Stimulated activated CD8-positive, alpha-beta memory T cell treated with anti-CD3 and anti-CD28 coated beads, Interleukin-7, amount 100 ng/mL, for 4 hours (primary cell): Measurements from ENCODE around the gene FZD4.
"Not testable (repeated sequence)": the region's sequence is repeated elsewhere in the genome, so short reads cannot be mapped to it uniquely, and the experiment has no call there.

Experiments
- DNase-seq, 2 donors: peaks; one replicate each; pipeline ENCODE4 v3.0.0-alpha.2; 2020; ENCODE audit warnings: low read depth in 2 of 2

The FZD4 gene

DNA sequence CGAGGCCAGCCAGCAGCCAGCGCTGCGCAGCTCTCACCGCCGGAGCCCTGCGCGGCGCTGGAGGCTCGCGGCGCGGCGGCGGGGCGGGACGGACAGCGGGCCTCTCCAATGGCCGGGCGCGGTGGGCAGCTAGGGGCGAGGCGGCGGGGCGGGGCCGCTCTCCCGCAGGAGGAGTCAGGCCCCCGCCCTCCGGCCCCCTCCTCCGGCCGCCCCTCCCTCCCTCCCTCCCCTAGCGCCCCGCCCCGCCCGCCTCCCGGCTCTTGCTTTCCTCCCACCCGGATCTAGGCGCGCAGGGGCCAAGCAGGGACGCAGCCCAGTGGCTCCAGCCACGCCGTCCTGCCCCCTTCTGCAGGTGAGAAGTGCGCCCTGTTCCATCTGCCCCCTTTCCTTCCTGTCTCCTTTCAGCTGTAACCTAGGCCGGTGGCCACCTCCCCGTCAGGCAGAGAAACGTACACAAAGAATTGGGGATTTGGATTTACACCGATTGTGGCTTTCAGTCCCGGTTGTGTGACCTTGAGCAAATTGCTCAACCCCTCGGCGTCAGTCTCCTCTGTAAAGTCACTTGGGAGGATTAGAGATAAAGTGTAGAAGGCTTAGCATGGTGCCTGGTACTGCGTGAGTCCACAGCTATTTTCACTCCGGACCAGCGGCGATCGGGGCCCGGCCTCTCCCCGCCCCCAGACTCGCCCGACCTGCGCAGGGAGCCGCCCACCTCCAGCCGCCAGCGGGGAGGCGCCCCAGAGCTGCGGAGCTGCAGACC is at the start of gene FZD4:
Gene FZD4 (minus strand): TSS at position 35 of the 760 bp plus-strand sequence. CDS start 310 bp downstream, outside the sequence.
- DNase-seq: peak in 1 of 2 donors; percentile 50

DNA sequence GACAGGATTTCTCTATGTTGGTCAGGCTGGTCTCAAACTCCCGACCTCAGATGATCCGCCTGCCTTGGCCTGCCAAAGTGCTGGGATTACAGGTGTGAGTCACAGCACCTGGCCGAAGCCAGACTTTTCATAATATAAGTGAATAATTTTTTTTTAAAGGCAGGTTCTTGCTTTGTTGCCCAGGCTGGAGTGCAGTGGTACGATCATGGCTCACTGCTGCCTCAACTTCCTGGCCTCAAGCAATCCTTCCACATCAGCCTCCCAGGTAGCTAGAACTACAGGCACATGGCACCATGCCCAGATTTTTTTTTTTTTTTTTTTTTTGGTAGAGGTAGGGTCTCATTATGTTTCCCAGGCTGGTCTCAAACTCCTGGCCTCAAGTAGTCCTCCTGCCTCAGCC is 49.1 kb upstream of the FZD4 start:
- not testable (repeated sequence) for DNase-seq

DNA sequence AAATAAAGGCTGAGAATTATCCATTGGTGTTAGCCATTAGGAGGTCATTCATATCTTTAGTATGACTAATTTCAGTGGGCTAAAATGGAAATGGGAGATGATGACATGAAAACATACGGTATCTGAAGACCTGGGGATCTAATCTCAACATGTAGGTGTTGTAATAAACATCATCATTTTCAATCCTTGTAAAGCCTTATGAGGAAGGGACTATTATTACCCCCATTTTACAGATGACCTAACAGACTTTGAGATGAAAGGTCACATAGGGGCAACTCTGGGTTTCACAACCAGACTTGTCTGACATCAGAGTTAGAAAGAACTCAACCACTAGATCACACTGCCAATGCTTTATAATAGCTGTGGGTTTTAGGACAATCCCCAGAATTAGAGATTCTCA is 47.7 kb upstream of the FZD4 start:
- DNase-seq: no peak

DNA sequence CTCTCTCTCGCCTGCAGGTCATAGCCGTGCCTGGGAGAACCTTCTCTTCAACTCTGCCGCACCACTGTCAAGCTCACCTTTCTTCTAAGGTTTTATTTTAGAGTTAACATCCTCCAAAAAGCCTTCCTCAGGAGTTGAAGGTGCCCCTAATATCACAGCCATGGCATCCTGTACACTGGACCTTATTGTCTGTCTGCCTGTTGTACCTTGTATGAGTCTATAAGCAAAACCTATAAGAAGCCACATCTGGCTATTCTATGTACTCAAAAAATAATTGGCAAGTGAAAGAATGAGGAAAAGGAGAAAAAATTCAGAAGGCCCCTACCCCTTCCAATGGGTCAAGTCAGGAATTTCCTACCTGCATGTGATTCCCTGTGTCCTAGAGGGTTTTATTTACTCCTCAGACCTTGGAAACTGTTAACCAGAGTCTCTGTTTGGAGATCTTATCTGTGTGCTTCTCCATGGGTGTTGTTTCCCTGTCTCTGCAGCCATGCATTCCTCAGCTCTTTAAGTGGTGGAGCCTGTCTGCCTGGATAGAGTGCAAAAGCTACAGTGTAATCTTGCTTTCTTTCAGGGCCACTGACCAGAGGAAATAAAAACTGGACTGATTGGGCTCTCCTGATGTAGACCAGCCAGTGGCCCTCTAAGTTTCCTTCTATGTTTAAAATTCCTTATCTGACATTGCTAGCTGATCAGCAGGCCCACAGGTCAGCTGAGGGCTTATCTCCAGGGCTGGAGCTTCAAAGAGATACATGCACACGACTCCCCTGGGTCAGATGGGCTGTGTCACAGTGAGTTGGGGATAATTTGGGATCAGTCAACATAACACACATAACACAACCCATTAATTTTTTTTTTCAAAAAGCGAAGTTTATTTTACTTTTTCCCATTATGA is 44.9 kb upstream of the FZD4 start:
- DNase-seq: no peak

DNA sequence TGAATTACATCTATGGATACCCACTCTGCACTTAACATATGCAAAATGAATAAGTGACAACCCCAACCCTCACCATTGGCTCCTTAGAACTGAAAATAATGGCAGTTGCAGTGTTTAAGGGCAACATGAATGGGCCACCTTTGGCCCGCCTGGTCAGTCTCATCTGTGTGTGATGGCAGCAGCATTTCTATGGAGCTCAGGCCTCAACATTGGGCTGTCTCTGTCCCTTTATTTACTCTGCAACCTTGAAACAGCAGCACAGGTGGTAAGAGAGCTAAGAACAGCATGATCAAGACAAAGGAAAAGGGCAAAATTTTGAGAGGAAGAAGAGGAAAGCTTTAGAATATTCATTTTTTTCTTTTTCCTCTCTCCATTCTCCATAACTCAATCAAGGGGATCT is 44.2 kb upstream of the FZD4 start:
- no peak for DNase-seq

DNA sequence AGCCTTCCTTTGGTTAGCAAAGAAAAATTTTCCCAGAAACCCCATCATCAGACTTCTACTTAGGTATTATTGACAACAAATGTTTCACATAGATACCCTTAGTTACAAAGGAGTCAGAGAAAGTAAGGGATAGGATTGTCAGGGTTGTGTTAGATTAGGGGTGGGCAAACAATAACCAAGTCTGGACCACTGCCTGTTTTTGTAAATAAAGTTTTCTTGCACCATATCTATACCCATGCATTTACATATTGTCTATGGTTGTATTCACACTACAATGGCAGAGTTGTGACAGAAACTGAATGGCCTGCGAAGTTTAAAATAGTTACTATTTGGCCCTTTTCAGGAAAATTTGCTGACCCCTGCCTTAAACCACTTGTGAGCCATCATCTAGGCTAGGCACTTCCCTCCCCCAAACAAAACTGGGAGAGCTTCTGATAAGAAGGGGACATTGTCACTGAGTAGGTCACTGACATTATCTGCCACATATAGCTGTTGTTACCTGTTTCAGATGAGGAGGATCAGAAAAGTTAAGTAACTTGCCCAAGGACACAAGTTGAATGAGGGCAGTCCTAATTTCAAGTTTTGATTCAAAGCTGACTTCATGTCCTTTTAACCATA is 41.9 kb upstream of the FZD4 start:
- no peak for DNase-seq

DNA sequence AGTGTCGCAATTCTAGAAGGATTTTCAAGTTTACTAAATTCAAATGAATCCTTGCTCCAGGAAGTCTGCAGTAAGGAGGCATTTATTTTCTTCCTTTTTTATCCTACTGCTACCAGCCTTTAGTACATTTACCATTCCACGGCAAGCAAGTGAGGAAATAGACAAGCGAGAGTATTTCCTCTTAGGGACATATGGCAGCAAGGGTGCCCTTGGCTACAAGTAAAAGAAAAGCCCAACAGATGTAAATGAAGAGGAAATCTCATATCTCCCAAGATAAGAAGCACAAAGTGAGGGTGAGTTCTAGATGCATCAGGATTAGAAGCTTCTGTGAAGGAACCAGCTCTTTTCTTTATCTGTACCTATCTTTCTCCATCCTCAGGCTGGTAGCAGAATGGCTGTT is 37.8 kb upstream of the FZD4 start:
- no peak for DNase-seq

DNA sequence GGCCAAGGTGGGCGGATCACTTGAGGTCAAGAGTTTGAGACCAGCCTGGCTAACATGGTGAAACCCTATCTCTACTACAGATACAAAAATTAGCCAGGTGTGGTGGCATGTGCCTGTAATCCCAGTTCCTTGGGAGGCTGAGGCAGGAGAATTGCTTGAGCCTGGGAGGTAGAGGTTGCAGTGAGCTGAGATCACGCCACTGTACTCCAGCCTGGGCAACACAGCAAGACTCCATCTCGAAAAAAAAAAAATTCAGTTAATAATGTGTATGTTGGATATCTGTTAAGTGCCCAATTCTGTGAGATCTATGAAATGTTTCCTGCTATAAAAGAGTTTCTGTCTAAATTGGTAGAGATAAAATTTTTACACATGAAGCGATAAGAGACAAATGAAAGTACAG is 37.1 kb upstream of the FZD4 start:
- not testable (repeated sequence) for DNase-seq

DNA sequence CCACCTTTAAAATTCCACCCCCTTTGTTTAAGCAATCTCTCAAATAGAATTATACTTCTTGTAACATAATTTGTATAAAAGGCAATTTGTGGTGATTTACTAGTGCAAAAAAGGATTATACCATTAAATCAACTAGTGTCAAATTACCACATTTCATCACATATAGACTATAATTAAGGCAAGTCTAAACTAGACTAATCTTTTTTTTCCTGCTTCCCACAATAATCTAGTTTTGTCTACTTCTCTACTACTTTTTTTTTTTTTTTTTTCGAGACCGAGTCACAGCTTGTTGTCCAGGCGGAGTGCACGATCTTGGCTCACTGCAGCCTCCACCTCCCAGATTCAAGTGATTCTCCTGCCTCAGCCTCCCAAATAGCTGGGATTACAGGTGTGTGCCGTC is 36.1 kb upstream of the FZD4 start:
- no peak for DNase-seq

DNA sequence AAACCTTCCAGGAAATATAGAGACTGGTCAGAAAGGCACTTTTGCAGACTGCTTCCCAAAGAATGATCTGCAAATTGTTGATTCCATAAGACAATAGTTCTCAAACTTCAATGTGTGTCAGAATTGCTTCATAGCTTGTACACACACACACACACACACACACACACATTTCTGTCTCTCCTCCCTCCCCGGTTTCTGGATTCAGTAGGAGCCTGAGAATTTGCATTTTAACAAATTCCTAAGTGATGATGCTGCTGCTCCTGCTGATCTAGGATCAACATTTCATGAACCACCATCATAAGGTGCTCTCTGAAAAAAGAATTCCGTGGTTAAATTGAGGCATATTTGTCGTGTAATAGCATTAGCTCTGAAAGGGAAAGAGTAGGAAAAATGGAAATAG is 35.3 kb upstream of the FZD4 start:
- DNase-seq: no peak

DNA sequence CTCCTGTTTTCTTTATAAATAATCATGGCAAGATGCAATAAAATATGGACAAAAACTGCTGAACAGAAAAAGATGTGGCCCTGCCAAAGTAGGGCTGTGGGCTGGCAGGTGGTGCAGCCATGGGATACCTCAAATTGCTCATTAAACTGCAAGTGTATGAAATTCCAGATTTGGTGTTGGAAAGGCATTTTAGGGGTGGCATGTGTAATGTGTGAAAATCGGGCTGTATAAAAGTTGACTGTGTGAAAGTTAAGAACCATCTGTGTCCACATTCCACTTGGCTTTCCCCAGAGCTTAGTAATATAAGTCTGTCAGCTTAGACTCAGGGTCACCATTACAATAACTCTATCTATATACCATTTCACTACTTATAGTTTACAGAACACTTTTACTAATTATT is 34.8 kb upstream of the FZD4 start:
- DNase-seq: no peak

DNA sequence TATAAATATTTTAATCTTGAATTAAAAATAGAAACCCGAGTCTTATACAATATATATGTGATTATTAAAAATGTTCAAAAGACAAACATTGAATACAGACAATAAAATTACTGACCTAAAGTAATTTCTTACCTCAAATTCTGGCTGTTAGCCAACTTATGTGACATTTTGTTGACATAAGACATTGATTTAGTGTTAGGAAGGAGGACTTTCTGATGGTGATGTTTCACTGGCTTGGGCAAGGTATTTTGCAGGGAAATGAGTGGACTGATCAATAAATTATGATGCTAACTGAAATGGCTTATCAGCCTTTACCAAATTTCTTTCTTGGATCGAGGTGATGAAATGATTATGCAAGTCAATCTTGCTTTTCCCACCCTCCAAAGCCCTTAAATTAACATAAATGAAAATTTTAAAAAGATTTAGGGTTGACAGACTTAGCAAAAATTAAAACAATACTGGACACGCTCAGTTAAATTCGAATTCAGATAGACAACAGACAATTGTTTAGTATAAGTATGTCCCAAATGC is 33.2 kb upstream of the FZD4 start:
- DNase-seq: no peak

DNA sequence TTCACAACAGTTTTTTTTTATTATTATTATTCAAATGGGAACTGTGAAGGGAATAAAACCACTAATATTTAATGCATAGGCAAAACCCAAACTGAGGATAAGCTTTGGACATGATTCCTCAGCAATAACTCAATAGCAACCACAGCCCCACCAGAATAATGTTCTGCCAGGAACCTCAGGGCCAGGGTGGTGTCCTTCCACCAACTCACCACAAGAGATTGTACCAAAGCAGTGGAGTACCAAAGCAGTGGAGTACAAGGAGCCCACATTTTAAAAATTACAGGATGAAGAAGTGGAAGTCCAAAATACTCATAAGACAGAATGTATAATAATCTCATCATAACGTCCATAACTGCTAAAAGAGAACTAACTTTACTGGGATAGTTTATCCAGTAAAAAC is 32.5 kb upstream of the FZD4 start:
- no peak for DNase-seq

DNA sequence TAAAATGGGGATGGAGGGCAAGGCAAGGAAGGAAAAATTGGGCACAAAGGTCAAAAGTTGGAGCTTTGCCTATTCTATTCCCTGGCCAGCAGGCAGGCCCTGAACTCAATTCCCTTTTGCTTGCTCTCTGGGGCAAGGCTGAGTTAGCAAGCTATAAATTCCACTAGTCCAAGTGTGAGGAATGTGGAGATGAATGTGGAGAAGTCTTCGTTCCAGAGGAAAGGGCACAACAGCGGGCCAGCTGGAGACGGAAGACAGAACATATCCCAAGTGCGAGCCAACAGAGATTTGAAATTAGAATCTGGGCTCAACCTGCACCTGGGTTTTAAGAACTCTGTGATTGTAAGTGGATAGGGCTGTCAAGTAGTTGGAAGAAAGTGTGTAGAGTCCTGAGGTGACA is 29.5 kb upstream of the FZD4 start:
- DNase-seq: no peak

DNA sequence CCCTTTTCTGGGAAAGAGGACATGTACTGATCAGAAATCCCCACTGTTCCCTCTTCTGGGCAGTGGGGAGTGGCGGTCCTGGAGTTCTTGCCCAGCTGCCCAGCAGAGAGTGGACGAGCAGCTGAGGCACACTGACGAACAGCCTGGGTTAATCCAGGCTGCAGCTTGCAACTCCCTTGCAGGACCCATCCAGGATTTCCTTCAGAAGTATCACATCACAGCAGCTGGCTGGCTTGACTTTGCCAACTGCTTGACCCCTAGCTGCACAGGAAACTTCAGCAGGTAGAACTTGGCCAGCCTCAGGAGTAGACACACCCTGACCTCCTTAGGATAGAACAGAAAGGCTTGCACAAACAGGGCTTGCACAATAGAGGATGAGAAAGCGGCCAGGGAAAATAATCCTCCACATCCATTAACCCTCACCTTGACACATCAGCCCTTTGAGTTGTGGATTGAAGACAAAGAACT is 27.9 kb upstream of the FZD4 start:
- no peak for DNase-seq

DNA sequence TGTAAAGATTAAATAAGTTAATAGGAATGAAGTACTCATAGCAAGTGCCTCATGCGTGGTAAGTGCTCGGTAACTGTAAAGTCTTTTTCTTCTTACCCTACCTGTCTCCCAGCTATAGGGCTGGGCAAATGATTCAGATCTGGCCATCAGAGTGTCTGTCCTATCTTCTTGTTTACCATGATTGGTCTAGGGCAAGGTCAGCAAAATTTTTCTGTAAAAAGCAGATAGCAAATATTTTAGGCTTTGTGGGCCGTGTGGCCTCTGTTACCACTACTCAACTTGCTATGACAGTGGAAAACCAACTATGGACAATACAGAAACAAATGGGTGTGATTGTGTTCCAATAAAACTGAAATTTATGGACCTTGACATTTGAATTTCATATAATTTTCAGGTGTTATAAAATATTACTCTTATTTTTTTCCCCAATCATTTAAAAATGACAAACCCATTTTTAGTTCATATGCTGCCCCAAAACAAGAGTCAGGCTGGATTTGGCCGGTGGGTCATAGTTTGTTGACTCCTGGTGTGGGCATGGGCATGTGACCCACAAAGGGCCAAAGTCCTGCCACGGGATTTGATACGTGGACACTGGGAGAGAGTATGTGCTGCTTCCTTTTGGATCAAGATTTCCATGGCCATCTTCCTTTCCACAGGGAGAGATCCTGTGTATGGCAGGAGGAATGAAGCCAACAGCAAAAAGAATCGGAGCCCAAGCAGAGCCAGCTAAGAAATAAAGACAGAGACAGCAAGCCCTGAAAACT is 26.8 kb upstream of the FZD4 start:
- DNase-seq: no peak

DNA sequence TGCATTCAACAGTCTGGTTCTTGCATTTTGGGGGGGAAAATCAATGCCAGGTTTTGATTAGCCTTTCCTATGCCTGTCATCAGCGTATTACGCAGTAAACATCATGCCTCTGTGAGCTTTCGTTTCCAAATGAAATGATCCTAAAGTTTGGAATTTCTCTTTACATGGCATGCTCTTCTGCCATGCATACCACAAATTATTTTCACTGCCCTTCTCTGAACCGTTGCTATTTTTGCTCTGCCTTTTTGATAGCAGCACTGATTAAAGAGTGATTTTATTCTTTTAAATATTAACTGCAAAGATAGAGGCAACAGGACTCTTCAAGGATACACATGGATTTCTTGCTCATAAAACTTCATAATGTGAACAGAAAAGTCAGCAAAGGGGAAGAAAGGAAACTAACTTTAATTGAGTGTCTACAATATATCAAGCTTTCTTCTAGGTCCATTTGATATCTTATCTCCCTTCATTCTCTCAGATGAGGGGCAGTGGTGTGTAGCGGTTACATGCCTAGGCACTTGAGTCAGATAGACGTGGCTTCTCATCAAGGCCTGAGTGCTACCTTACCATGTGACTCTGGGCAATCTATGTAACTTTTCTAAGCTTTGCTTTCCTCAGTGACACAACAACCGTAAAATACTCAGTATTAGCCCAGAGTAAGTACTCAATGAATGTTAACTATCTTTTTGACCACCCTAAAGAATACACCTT is 25.0 kb upstream of the FZD4 start:
- DNase-seq: no peak

DNA sequence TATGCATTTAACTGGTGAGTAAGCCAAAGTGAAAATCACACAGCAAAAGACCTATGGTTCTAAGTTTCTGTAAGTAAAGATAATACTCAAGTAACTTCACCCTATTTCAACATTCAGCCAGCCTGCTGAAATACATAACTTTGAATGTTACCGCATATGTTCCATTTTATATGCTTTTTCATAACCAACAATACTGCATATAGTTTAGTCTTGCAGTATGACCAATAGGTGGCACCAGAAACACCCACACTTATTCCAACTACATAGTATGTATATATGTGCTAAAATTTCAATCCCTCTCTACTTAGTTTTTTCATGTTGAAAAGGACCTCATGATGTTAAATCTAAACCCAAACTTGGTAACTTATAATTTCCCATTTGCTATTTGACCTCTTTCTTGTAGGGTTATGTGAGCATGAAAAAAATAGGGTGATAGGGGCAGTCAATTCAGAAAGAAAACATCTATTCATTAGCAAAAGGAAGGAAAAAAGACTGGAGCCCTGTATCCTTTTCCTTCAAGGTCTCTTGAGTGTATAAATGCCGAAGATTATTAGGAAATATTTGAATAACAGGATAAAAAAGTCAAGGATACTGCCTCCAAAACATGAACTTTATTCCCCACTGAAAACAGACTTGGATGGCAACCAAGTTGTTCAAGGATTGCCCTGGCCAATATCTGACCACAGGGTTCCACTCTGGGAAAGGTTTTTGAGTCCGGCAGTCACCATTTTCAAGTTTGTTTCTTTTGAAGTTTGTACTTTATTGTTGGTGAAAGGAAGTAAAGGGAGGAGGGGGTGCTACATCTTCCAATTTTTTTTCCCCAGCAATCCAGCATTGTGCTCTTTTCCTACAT is 23.8 kb upstream of the FZD4 start:
- DNase-seq: no peak

DNA sequence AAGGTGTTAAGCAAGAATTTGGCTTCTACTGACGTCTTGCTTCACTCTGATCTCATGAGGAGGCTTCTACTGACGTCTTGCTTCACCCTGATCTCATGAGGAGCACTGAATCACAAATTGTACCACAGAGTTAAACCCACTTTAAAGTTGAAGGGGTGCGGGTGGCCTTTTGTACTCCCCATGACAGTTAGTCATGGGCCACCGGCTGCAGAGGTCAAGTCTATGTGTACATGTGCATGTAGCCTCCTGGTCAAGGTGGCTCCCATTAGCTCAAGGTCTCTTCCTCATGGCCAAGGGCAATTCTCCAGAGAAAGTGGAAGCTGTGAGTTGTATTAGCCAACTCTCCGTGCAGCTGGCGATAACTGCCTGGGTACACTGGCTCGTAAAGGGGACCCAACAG is 23.1 kb upstream of the FZD4 start:
- DNase-seq: no peak
